Neural progenitor cell (in vitro differentiated cells): ENCODE measurements around the gene LHX4.

Experiments used
- CTCF ChIP-seq: fragments of 200-600 bp; sonication (generic); IDR thresholded peaks from 2 replicates; pipeline ENCODE4 v1.5.1; 2017; ENCODE audit warnings: antibody characterized with exemption, mild to moderate bottlenecking
- EZH2 ChIP-seq: fragments of 200-600 bp; sonication (generic); IDR thresholded peaks from 2 replicates; pipeline ENCODE4 v1.6.1; 2017; ENCODE audit warnings: antibody characterized with exemption, mild to moderate bottlenecking, moderate library complexity
- EZH2phosphoT487 ChIP-seq: fragments of 200-600 bp; sonication (generic); IDR thresholded peaks from 2 replicates; pipeline ENCODE4 v1.6.1; 2017; ENCODE audit warnings: antibody characterized with exemption

GRCh38 chr1:180234369-180235076 lies 4.5 kb downstream of the LHX4 start:
- TF ChIP-seq CTCF (peak; percentile 26), EZH2 (no peak), EZH2phosphoT487 (no peak)
